ENCODE results near the gene MYO15B.

GRCh38 chr17:75548813-75549212 is 38.8 kb upstream of the MYO15B start:
- TF ChIP-seq CTCF (IDR thresholded peaks at IDR 0.05; ENCODE audit: low read length) (no peak), EZH2phosphoT487 (IDR thresholded peaks at IDR 0.05; ENCODE audit: low read length) (no peak)

All from MM.1S (cell line).